Loucy (cell line): Measurements from ENCODE around the gene FBXO30.

ENCODE experiments used
- EZH2phosphoT487 ChIP-seq: fragments of 200-600 bp; IDR thresholded peaks from 2 replicates; pipeline ENCODE4 v1.6.1; 2018; ENCODE audit warnings: antibody characterized with exemption, mild to moderate bottlenecking, moderate library complexity, borderline replicate concordance
- TF ChIP-seq, protein P1 (sequence below): fragments of 200-600 bp; sonication (generic); conservative IDR thresholded peaks from 2 replicates; pipeline ENCODE4 v1.5.1; 2014; ENCODE audit warnings: mild to moderate bottlenecking, antibody characterized with exemption, low read length

DNA sequence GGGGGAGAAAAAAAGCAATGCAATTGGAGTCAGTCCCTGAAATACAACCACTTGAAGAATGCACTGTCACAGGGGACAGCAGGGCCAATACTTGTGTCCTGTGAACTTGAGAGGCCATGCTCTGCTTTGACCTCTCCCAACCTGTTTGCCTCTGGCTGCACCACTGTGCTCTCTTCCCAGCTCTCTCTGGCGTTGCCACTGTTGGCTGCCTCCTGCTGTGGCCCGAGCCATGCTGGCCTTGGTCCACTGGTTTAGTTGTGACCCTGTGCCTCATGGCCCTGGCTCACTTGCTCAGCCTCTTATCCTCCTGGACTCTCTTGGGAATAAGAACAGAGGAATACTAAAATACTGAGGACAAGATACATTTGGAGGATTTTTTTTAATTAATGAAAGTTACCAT, 14.5 kb upstream of the FBXO30 start:
- TF ChIP-seq, protein P1, sequence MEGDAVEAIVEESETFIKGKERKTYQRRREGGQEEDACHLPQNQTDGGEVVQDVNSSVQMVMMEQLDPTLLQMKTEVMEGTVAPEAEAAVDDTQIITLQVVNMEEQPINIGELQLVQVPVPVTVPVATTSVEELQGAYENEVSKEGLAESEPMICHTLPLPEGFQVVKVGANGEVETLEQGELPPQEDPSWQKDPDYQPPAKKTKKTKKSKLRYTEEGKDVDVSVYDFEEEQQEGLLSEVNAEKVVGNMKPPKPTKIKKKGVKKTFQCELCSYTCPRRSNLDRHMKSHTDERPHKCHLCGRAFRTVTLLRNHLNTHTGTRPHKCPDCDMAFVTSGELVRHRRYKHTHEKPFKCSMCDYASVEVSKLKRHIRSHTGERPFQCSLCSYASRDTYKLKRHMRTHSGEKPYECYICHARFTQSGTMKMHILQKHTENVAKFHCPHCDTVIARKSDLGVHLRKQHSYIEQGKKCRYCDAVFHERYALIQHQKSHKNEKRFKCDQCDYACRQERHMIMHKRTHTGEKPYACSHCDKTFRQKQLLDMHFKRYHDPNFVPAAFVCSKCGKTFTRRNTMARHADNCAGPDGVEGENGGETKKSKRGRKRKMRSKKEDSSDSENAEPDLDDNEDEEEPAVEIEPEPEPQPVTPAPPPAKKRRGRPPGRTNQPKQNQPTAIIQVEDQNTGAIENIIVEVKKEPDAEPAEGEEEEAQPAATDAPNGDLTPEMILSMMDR, result no peak
- TF ChIP-seq EZH2phosphoT487, result no peak
